GM13977 (cell line): ENCODE measurements around the gene BARHL1.

Experiments
- DNase-seq: peaks from one replicate; pipeline ENCODE4 v3.0.0; 2012; ENCODE audit warnings: low spot score
- in situ Hi-C: fragments of 300-500 bp; cut with MboI; formaldehyde crosslinking; loops from one replicate; pipeline ENCODE4 v1.12.0; 2022; ENCODE audit warnings: low sequenced_read_pairs, low pct_unique_long_range_greater_than_20kb, mixed read lengths, inconsistent platforms; ENCODE audit not compliant: unreplicated experiment
- TF ChIP-seq, protein P1 (sequence below): IDR thresholded peaks from 2 replicates; pipeline ENCODE4 v1.5.1; 2012; ENCODE audit warnings: mild to moderate bottlenecking, control low read depth; ENCODE audit not compliant: insufficient read depth; ENCODE audit errors: extremely low read depth, missing control alignments

BARHL1 gene

GRCh38 chr9:132555528-132555927 is 26.9 kb upstream of the BARHL1 start:
- TF ChIP-seq, protein P1, sequence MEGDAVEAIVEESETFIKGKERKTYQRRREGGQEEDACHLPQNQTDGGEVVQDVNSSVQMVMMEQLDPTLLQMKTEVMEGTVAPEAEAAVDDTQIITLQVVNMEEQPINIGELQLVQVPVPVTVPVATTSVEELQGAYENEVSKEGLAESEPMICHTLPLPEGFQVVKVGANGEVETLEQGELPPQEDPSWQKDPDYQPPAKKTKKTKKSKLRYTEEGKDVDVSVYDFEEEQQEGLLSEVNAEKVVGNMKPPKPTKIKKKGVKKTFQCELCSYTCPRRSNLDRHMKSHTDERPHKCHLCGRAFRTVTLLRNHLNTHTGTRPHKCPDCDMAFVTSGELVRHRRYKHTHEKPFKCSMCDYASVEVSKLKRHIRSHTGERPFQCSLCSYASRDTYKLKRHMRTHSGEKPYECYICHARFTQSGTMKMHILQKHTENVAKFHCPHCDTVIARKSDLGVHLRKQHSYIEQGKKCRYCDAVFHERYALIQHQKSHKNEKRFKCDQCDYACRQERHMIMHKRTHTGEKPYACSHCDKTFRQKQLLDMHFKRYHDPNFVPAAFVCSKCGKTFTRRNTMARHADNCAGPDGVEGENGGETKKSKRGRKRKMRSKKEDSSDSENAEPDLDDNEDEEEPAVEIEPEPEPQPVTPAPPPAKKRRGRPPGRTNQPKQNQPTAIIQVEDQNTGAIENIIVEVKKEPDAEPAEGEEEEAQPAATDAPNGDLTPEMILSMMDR = no peak
- DNase-seq = no peak
- in situ Hi-C loops = no loop called here

DNA sequence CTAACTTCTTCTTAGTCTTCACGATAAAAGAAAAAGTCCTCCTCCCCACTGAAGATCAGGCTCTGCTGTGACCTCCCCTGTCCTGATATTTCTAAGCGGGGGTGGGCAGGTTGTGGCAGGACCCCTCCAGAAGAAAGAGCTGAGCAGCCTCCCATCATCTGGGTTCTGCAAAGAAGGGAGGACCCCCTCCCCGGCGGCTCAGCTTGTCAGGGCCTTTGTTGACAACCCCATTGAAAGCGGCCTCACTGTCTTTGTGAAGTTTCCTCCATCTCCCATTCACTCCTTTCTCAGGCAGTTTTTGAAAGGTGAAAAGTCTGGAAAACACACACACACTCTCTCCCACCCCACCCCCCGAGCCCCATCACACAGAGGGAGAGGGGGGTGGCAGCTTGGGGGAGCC is 26.2 kb upstream of the BARHL1 start:
- in situ Hi-C loops = no loop called here
- TF ChIP-seq, protein P1 = no peak
- DNase-seq = no peak

- no peak for DNase-seq
- TF ChIP-seq, protein P1 = no peak
- in situ Hi-C loops = no loop called here
These were observed 25.7 kb upstream of the BARHL1 start for GRCh38 chr9:132556714-132557113.

DNA sequence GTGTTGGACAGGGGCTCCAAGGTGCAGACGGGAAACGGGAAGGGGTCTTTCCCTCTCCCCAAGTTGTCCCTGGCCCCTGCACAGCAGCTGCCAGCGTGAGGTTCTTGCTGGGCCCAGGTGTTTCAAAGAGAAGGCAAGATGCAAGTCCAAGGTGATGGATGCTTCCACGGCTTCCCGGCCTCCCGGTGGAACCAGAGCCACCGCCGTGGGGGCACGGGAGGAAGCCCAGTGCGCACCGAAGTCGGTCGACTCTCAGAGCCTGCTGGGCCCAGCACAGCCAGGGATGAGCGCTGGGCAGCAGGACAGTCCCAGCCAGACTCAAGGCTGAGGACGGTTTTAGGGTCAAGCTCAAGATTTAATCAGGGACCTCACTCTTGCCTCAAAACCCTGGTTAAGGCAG is 25.2 kb upstream of the BARHL1 start:
- no peak for DNase-seq
- TF ChIP-seq, protein P1 = no peak
- in situ Hi-C loops = no loop called here

GRCh38 chr9:132559711-132560110 is 22.7 kb upstream of the BARHL1 start:
- in situ Hi-C loops = no loop called here
- DNase-seq = no peak
- TF ChIP-seq, protein P1 = no peak

GRCh38 chr9:132560616-132561202 is 21.7 kb upstream of the BARHL1 start:
- TF ChIP-seq, protein P1 = no peak
- in situ Hi-C loops = no loop called here
- no peak for DNase-seq

DNA sequence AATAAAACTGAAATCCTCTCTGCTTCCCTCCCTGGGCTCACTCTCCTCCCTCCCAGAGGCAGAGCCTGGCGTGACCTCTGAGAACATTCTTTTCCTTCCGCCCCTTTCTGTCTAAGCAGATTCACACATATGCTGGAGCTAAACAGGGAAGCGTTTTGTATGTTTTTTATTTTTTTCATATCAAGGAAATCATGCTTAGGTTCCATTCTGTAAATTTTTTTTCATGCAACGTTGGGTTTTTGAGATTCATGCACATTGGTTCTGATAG is 20.2 kb upstream of the BARHL1 start:
- in situ Hi-C loops = no loop called here
- TF ChIP-seq, protein P1 = no peak
- no peak for DNase-seq
